Ascending aorta (tissue), 2 donors: ENCODE data around the gene REPIN1. TPM values are rescaled to one million over a fixed set of nuclear protein-coding genes. Genes with fewer than 3 reads are reported as not detected.

Source experiments
- DNase-seq, 2 donors: peaks; one replicate each; pipeline ENCODE4 v3.0.0-alpha.2; 2019; ENCODE audit warnings: low spot score in 2 of 2
- H3K27ac ChIP-seq, 2 donors: fragments of 200-600 bp; sonication (generic); one replicate each; pipeline ENCODE4 v1.5.1; 2016 to 2017; ENCODE audit warnings: mild to moderate bottlenecking in 1 of 2
- H3K27me3 ChIP-seq: fragments of 200-600 bp; sonication (generic); one replicate; pipeline ENCODE4 v1.5.1; 2017
- H3K36me3 ChIP-seq, 2 donors: fragments of 200-600 bp; sonication (generic); one replicate each; pipeline ENCODE4 v1.5.1; 2016
- H3K4me1 ChIP-seq, 2 donors: fragments of 200-600 bp; sonication (generic); one replicate each; pipeline ENCODE4 v1.5.1; 2016 to 2017; ENCODE audit warnings: mild to moderate bottlenecking in 1 of 2
- H3K4me3 ChIP-seq, 2 donors: fragments of 200-600 bp; sonication (generic); one replicate each; pipeline ENCODE4 v1.5.1; 2016 to 2017; ENCODE audit warnings: mild to moderate bottlenecking in 1 of 2
- H3K9me3 ChIP-seq, 2 donors: fragments of 200-600 bp; sonication (generic); one replicate each; pipeline ENCODE4 v1.5.1; 2016
- CTCF ChIP-seq, 3 experiments: fragments of 200-600 bp in 2 of 3; fragments of 450-650 bp in 1 of 3; sonication (generic) in 2 of 3; IDR thresholded peaks; one replicate each; pipeline ENCODE4 v1.5.1; 2016 to 2019; ENCODE audit warnings: antibody characterized with exemption in 3 of 3, mild to moderate bottlenecking in 1 of 3, moderate library complexity in 1 of 3
- intact Hi-C: fragments of 100-400 bp; cut with DNase I; formaldehyde crosslinking; loops from one replicate; pipeline ENCODE4 v1.15.1; 2023
- total RNA-seq: library from RNA; depleted of rRNA; stranded (reverse); fragments of >200 nt; gene quantifications from one replicate; pipeline ENCODE4 v1.1.0, GENCODE V29; 2016

REPIN1 gene
- total RNA-seq, 1 donor from 2014 or later = 123 TPM

- Histone ChIP-seq H3K27me3 (no peaks in the 10 kb centered on the region), H3K4me3 (no peak overlapping the region), H3K27ac (no peak overlapping the region), H3K9me3 (no peaks in the 10 kb centered on the region), H3K36me3 (peaks cover 10 to 13% of the 10 kb centered on the region in 2 donors), H3K4me1 (peaks cover 0 to 8% of the 10 kb centered on the region in 2 donors)
- DNase-seq = peak in 1 of 2 donors; percentile 13
- intact Hi-C loops = loop anchor here (10.0 kb wide), 2 partner anchors 525 to 775 kb away; partner anchors contain the start of gene ATP6V0E2
- no peak for TF ChIP-seq CTCF (IDR thresholded peaks at IDR 0.05)
Measured at GRCh38 chr7:150400008-150400787, 31.6 kb downstream of the REPIN1 start.

GRCh38 chr7:150400788-150401423 lies 32.3 kb downstream of the REPIN1 start:
- intact Hi-C loops = loop anchor here (10.0 kb wide), 2 partner anchors 526 to 776 kb away; partner anchors contain the start of gene ATP6V0E2

GRCh38 chr7:150401424-150401790 lies 32.8 kb downstream of the REPIN1 start:
- Histone ChIP-seq H3K9me3 (no peaks in the 10 kb centered on the region), H3K27me3 (no peaks in the 10 kb centered on the region), H3K36me3 (peaks cover 6 to 11% of the 10 kb centered on the region in 2 donors), H3K4me1 (peaks cover 2 to 12% of the 10 kb centered on the region in 2 donors), H3K27ac (no peak overlapping the region), H3K4me3 (no peak overlapping the region)
- no peak for TF ChIP-seq CTCF (IDR thresholded peaks at IDR 0.05)
- intact Hi-C loops = loop anchor here (10.0 kb wide), 2 partner anchors 527 to 777 kb away; partner anchors contain the start of gene ATP6V0E2
- DNase-seq = peak in 1 of 2 donors; percentile 1

More at GRCh38 chr7:150400788-150401423, 32.3 kb downstream of the REPIN1 start:
- Histone ChIP-seq H3K27me3 (no peaks in the 10 kb centered on the region), H3K4me1 (peaks cover 0 to 10% of the 10 kb centered on the region in 2 donors), H3K36me3 (peaks cover 6 to 13% of the 10 kb centered on the region in 2 donors), H3K27ac (no peak overlapping the region), H3K4me3 (no peak overlapping the region), H3K9me3 (no peaks in the 10 kb centered on the region)
- TF ChIP-seq CTCF (IDR thresholded peaks at IDR 0.05) = no peak
- DNase-seq = peak in 1 of 2 donors; percentile 24

GRCh38 chr7:150401861-150402631 lies 33.4 kb downstream of the REPIN1 start:
- no peaks in the 10 kb centered on the region for H3K27me3 ChIP-seq
- no peaks in the 10 kb centered on the region for H3K9me3 ChIP-seq
- H3K36me3 ChIP-seq = peaks cover 6% of the 10 kb centered on the region in 2 donors
- H3K4me3 ChIP-seq = no peak overlapping the region
- peak in 1 of 2 donors; percentile 33 for DNase-seq
- peaks cover 2 to 15% of the 10 kb centered on the region in 2 donors for H3K4me1 ChIP-seq
- H3K27ac ChIP-seq = no peak overlapping the region
- no peak for TF ChIP-seq CTCF (IDR thresholded peaks at IDR 0.05)
- intact Hi-C loops = loop anchor here (10.0 kb wide), 2 partner anchors 527 to 777 kb away; partner anchors contain the start of gene ATP6V0E2

GRCh38 chr7:150402671-150403321 lies 34.2 kb downstream of the REPIN1 start:
- Histone ChIP-seq H3K27me3 (no peaks in the 10 kb centered on the region), H3K27ac (no peak overlapping the region), H3K4me1 (peaks cover 2 to 15% of the 10 kb centered on the region in 2 donors), H3K4me3 (no peak overlapping the region), H3K36me3 (peaks cover 2 to 4% of the 10 kb centered on the region in 2 donors), H3K9me3 (no peaks in the 10 kb centered on the region)
- no peak for TF ChIP-seq CTCF (IDR thresholded peaks at IDR 0.05)
- peak in 1 of 2 donors; percentile 54 for DNase-seq
- intact Hi-C loops = loop anchor here (10.0 kb wide), 2 partner anchors 528 to 778 kb away; partner anchors contain the start of gene ATP6V0E2
